ENCODE measurements around the gene ROCK2.
A peak's percentile ranks its signal among the peaks of the same experiment; 100 is the strongest.

Gene ROCK2

GRCh38 chr2:11159574-11160170 lies 184.8 kb downstream of the ROCK2 start:
- in situ Hi-C loops (cut with HindIII; ENCODE audit: low pct_unique_long_range_greater_than_20kb, low sequenced_read_pairs), result no loop called here
- TF ChIP-seq JUND (IDR thresholded peaks at IDR 0.05; ENCODE audit: low read depth), result no peak
- DNase-seq (ENCODE audit: low read depth in 1 of 2, low spot score in 1 of 2), result no peak

DNA sequence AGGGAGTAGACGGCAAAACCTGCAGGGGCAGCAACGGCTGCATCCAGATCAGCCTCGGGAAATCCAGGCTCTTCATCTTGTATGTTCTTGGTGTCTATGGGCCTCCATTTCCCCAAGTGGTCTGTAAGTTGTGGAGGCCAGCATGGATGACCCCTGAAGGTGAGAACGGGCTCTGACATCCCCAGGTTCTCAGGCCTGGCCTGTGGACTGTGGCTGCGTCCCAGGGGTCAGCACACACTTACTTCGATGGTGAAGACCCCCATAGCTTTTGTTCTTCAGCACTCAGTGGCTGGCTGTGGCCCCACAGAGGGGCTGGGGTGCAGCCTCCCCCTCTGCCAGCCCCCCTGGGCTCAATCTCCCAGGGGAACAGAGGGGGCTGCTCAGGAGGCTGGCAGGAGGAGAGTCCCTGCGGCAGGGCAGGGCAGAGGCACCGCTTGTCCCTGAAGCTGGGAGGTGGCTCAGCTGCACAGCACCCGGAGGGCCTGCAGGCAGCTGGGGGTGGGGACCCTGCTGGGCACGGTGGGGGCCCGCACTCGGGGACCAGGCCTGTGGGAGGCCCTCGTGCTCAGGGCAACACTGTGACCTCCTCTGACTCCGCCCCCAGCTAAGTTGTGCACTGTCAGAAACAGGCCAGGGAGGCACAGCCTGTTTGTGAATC lies 185.4 kb downstream of the ROCK2 start:
- TF ChIP-seq JUND (IDR thresholded peaks at IDR 0.05; ENCODE audit: low read depth), result no peak
- in situ Hi-C loops (cut with HindIII; ENCODE audit: low pct_unique_long_range_greater_than_20kb, low sequenced_read_pairs), result no loop called here
- DNase-seq (ENCODE audit: low read depth in 1 of 2, low spot score in 1 of 2), result no peak

DNA sequence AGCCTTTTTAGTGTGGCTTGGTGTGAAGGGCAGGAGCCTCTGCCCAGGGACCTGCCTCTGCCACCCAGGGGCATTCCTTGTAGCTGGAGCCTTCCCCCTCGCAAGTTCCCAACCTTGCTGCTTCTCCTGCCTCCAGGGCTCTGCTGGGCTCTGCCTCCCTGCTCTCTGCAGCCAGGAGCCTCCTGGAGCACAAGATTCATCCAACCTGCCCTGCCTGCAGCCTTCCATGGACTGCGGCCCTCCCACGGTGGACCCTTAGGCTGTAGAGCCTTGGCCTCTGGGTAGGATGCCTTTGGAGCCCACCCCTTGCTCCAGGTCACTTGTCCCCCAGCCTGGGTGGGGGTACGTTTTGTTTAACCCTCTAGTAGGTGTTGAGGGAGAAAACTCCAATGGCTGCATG lies 186.7 kb downstream of the ROCK2 start:
- no peak for TF ChIP-seq JUND (IDR thresholded peaks at IDR 0.05; ENCODE audit: low read depth)
- in situ Hi-C loops (cut with HindIII; ENCODE audit: low pct_unique_long_range_greater_than_20kb, low sequenced_read_pairs), result no loop called here
- no peak for DNase-seq (ENCODE audit: low read depth in 1 of 2, low spot score in 1 of 2)

- no peak for DNase-seq (ENCODE audit: low read depth in 1 of 2, low spot score in 1 of 2)
- no peak for TF ChIP-seq JUND (IDR thresholded peaks at IDR 0.05; ENCODE audit: low read depth)
- in situ Hi-C loops (cut with HindIII; ENCODE audit: low pct_unique_long_range_greater_than_20kb, low sequenced_read_pairs), result no loop called here
Measured at GRCh38 chr2:11157296-11157695, 187.1 kb downstream of the ROCK2 start.

DNA sequence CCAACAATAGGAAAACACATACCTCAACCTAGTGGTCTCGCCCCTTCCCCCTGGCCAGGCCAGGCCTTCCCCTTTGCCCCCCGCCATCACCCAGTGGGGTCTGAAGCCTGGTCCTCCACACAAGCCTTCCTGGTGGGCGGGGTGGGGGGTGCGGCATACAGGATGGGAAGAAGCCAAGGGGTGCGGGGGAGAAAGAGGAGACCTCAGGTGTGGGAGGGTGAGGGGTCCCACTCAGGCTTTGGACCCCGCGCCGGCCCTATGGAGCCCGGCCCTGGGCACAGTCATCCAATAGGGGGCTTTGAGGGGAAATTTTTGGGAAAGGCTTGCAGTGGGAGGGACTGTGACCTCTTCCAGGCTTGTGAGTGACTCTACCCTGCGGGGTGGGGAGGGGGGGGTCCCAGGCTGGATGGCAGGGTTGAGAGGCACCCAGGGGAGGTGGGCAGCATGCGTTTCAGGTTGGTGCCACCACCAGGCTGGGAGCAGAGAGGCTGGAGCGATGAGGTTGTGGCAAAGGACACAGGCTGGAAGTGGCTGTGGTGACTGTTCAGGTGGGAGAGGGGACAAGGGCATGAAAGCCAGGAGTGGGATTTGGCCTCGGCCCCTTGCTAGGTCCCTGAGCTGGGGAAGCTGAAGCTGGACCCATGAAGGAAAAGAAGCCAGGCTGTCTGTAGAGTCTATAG lies 187.9 kb downstream of the ROCK2 start:
- in situ Hi-C loops (cut with HindIII; ENCODE audit: low pct_unique_long_range_greater_than_20kb, low sequenced_read_pairs), result no loop called here
- DNase-seq (ENCODE audit: low read depth in 1 of 2, low spot score in 1 of 2), result no peak
- no peak for TF ChIP-seq JUND (IDR thresholded peaks at IDR 0.05; ENCODE audit: low read depth)

- in situ Hi-C loops (cut with HindIII; ENCODE audit: low pct_unique_long_range_greater_than_20kb, low sequenced_read_pairs), result no loop called here
- peak; percentile 87 to 92 for DNase-seq (ENCODE audit: low read depth in 1 of 2, low spot score in 1 of 2)
- no peak for TF ChIP-seq JUND (IDR thresholded peaks at IDR 0.05; ENCODE audit: low read depth)
Measured at GRCh38 chr2:11155381-11156035, 188.9 kb downstream of the ROCK2 start, which contains the start of gene SLC66A3. Gene SLC66A3 (plus strand): TSS chr2:11155467. CDS start chr2:11155547, 80 bp downstream.

GRCh38 chr2:11154923-11155380 lies 189.5 kb downstream of the ROCK2 start:
- in situ Hi-C loops (cut with HindIII; ENCODE audit: low pct_unique_long_range_greater_than_20kb, low sequenced_read_pairs), result no loop called here
- no peak for TF ChIP-seq JUND (IDR thresholded peaks at IDR 0.05; ENCODE audit: low read depth)
- DNase-seq (ENCODE audit: low read depth in 1 of 2, low spot score in 1 of 2), result peak; percentile 92 to 95

- no peak for DNase-seq (ENCODE audit: low read depth in 1 of 2, low spot score in 1 of 2)
- TF ChIP-seq JUND (IDR thresholded peaks at IDR 0.05; ENCODE audit: low read depth), result no peak
- in situ Hi-C loops (cut with HindIII; ENCODE audit: low pct_unique_long_range_greater_than_20kb, low sequenced_read_pairs), result no loop called here
Measured at GRCh38 chr2:11154016-11154922, 190.2 kb downstream of the ROCK2 start.

GRCh38 chr2:11152591-11152990 lies 191.8 kb downstream of the ROCK2 start:
- TF ChIP-seq JUND (IDR thresholded peaks at IDR 0.05; ENCODE audit: low read depth), result no peak
- no peak for DNase-seq (ENCODE audit: low read depth in 1 of 2, low spot score in 1 of 2)
- in situ Hi-C loops (cut with HindIII; ENCODE audit: low pct_unique_long_range_greater_than_20kb, low sequenced_read_pairs), result no loop called here

DNA sequence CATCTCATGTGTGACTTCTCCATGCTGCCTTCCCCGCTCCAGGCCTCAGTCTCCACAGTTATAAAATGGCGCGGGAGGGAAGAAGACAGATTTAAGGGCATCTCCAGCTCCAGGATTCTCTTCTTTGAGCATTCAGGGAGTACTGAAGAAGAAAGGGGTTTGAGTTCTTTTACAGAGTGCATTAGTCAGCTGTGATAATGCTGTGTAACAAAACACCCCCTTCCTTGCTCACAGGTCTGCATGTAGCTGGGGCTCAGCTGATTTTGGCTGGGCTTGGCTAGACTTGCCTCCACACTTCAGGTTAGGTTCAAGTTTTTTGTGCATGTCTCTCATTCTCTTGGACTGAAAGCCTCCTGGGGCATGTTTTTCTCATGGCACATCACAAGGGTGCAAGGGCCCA lies 197.2 kb downstream of the ROCK2 start:
- in situ Hi-C loops (cut with HindIII; ENCODE audit: low pct_unique_long_range_greater_than_20kb, low sequenced_read_pairs), result no loop called here
- TF ChIP-seq JUND (IDR thresholded peaks at IDR 0.05; ENCODE audit: low read depth), result no peak
- no peak for DNase-seq (ENCODE audit: low read depth in 1 of 2, low spot score in 1 of 2)

GRCh38 chr2:11146076-11146475 lies 198.4 kb downstream of the ROCK2 start:
- no peak for DNase-seq (ENCODE audit: low read depth in 1 of 2, low spot score in 1 of 2)
- TF ChIP-seq JUND (IDR thresholded peaks at IDR 0.05; ENCODE audit: low read depth), result no peak
- in situ Hi-C loops (cut with HindIII; ENCODE audit: low pct_unique_long_range_greater_than_20kb, low sequenced_read_pairs), result no loop called here

DNA sequence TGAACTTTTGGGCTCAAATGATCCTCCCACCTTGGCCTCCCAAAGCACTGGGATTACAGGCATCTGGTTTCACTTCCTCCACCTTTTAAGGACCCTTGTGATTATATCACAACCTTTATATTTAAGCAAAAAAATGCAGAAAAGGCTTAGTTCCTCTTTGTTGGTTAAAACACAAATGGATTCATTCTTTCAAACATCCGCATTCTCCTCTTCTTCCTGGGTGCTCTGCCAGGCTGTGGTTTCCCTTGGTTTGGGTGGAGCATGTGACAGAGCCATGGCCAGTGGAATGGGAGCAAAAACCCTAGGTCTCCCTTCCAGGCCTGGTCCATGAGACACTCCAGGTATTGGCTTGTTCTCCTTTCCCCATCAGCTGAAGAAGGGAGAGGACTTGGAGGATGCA lies 199.1 kb downstream of the ROCK2 start:
- DNase-seq (ENCODE audit: low read depth in 1 of 2, low spot score in 1 of 2), result no peak
- TF ChIP-seq JUND (IDR thresholded peaks at IDR 0.05; ENCODE audit: low read depth), result no peak

More for the DNA sequence above, 199.1 kb downstream of the ROCK2 start:
- in situ Hi-C loops (cut with HindIII; ENCODE audit: low pct_unique_long_range_greater_than_20kb, low sequenced_read_pairs), result no loop called here

All from T47D (cell line).